ENCODE results near the gene ECI1.
A peak's percentile ranks its signal among the peaks of the same experiment; 100 is the strongest.

DNA sequence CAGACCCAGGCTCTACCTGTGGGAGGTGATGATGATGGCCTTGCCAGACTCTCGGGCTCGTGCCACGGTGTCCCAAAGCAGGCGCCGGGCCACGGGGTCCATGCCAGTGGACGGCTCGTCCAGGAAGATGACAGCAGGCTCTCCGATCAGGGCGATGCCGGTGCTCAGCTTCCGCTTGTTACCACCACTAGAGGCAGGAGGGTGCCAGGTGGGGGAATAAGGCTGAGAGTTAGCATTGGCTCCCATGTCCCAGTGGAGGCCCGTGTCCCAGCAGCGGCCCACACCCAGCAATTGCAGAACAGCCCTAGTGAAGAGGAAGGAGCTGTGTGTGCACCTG is 26.9 kb upstream of the ECI1 start:
- TF ChIP-seq EZH2 (IDR thresholded peaks at IDR 0.05; ENCODE audit: borderline replicate concordance), result no peak
- TF ChIP-seq, protein P1, sequence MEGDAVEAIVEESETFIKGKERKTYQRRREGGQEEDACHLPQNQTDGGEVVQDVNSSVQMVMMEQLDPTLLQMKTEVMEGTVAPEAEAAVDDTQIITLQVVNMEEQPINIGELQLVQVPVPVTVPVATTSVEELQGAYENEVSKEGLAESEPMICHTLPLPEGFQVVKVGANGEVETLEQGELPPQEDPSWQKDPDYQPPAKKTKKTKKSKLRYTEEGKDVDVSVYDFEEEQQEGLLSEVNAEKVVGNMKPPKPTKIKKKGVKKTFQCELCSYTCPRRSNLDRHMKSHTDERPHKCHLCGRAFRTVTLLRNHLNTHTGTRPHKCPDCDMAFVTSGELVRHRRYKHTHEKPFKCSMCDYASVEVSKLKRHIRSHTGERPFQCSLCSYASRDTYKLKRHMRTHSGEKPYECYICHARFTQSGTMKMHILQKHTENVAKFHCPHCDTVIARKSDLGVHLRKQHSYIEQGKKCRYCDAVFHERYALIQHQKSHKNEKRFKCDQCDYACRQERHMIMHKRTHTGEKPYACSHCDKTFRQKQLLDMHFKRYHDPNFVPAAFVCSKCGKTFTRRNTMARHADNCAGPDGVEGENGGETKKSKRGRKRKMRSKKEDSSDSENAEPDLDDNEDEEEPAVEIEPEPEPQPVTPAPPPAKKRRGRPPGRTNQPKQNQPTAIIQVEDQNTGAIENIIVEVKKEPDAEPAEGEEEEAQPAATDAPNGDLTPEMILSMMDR (IDR thresholded peaks at IDR 0.05; ENCODE audit: poor library complexity), result peak; percentile 6

Measured in hepatocyte (in vitro differentiated cells).